Fibroblast of the aortic adventitia (primary cell): Measurements from ENCODE around the gene GSTT2. TPM values are rescaled to one million over a fixed set of nuclear protein-coding genes. Genes with fewer than 3 reads are reported as not detected.
A peak's percentile ranks its signal among the peaks of the same experiment; 100 is the strongest.
"Not testable (repeated sequence)": the region's sequence is repeated elsewhere in the genome, so short reads cannot be mapped to it uniquely, and the experiment has no call there.

ENCODE experiments used
- DNase-seq: peaks from one replicate; pipeline ENCODE4 v3.0.0-alpha.2; 2010; ENCODE audit warnings: low read depth
- H3K4me3 ChIP-seq: 2 replicates; pipeline ENCODE4 v1.5.1; 2011; ENCODE audit warnings: low read depth, mild to moderate bottlenecking, control low read depth, low read length, moderate library complexity
- total RNA-seq: library from RNA; depleted of rRNA; stranded (reverse); fragments of >200 nt; gene quantifications from 2 replicates; pipeline ENCODE4 v1.2.3, GENCODE V29; 2012; ENCODE audit warnings: low replicate concordance
- TF ChIP-seq, protein P1 (sequence below): IDR thresholded peaks from 2 replicates; pipeline ENCODE4 v1.5.1; 2011; ENCODE audit warnings: mild to moderate bottlenecking, low read length, control low read depth, inconsistent platforms; ENCODE audit not compliant: insufficient read depth

The GSTT2 gene
- total RNA-seq, 1 donor: 0.54 TPM

DNA sequence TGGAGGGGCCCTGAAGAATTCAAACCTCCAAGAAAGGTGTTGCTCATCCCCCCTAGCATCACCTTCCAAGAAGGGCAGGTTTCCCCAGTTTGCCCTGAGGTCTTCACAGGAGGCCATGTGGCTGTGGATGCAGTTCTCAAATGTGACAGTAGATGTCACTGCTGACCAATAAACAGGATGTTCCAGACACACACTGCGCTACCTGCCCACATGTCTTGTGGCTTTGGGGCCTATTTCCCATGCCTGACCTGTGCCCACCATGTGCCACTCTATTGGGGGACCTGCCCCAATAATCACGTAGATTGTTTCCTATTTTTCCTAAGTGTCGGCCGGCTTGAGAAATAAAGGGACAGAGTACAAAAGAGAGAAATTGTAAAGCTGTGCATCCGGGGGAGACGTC, 4.5 kb downstream of the GSTT2 start:
- peak; percentile 53 for DNase-seq
- H3K4me3 ChIP-seq: no peak overlapping the region
- TF ChIP-seq, protein P1, sequence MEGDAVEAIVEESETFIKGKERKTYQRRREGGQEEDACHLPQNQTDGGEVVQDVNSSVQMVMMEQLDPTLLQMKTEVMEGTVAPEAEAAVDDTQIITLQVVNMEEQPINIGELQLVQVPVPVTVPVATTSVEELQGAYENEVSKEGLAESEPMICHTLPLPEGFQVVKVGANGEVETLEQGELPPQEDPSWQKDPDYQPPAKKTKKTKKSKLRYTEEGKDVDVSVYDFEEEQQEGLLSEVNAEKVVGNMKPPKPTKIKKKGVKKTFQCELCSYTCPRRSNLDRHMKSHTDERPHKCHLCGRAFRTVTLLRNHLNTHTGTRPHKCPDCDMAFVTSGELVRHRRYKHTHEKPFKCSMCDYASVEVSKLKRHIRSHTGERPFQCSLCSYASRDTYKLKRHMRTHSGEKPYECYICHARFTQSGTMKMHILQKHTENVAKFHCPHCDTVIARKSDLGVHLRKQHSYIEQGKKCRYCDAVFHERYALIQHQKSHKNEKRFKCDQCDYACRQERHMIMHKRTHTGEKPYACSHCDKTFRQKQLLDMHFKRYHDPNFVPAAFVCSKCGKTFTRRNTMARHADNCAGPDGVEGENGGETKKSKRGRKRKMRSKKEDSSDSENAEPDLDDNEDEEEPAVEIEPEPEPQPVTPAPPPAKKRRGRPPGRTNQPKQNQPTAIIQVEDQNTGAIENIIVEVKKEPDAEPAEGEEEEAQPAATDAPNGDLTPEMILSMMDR: peak; percentile 76

DNA sequence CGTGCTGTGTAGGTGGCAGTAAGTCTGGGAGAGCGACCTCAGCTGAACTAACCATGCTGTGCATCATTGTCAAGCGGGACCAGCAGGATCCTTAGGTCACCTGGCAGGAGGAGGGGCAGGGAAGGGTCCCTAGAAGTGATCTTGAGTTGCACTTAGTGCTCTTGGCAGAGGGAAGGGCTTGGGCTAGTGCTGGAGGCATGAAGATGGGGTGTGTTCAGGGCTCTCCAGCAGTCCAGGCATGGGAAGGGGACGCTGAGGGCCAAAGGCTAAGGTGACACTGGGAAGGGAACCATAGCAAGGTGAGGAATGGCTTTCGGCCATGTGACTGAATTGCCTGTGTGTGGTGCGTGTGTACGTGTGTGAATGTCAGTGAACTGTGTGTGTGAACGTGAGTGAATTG, 6.2 kb downstream of the GSTT2 start:
- not testable (repeated sequence) for DNase-seq, H3K4me3 ChIP-seq

DNA sequence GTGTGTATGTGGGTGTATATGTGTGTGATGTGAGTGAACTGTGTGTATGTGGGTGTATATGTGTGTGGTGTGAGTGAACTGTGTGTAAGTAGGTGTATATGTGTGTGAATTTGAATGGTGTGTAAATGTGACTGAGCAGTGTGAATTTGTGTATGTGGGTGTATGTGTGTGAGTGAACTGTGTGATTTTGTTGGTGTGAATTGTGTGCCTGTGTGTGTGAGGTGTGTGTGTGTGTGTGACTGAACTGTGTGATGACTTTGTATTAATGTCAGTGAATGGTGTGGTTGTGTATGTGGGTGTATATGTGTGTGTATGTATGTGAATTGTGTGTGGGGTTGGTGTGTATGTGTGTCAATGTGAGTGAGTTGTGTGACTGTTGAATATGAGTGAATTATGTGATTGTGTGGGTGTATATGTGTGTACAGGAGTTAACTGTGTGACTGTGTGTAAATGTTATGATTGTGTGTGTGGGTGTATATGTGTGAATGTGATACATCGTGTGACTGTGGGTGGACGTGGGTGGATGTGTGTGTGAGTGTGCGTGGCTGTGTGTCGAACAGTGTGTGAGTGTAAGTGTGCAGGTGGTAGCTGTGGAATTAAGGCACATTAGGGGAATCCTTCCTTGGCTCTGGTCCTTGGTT, 6.7 kb downstream of the GSTT2 start:
- not testable (repeated sequence) for H3K4me3 ChIP-seq, DNase-seq

DNA sequence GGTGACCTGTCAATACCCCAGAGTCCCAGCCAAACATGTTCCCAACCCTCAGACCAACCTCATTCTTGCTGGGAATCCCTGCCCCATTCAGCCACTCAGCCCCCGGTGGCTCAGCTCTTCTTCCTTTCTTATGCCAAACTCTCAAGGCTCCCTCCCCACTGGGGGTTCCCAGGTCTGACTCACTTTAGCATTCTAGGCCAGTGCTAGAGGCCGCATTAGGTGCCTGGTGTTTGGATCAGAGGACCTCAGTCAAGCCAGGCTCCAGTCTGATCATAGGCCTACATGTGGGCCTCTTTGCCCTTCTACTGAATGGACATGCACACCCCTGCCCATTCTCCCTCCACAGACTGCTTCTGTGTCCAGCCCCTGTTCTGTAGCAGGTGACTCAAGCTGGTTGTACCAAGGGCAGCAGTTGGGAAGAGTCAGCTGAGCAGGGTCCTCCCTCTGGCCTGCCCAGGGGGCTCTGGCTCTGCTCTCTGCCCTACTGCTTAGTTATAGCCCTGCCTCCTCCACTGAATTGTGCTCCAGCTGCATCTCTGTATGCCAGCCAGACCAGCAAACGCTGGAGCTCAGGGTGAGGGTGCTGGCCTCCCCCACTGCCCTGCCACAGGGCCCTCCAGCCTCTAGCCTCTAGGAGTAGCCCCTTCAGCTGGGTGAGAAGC, 9.8 kb downstream of the GSTT2 start:
- peak; percentile 33 for DNase-seq
- H3K4me3 ChIP-seq: not testable (repeated sequence)

DNA sequence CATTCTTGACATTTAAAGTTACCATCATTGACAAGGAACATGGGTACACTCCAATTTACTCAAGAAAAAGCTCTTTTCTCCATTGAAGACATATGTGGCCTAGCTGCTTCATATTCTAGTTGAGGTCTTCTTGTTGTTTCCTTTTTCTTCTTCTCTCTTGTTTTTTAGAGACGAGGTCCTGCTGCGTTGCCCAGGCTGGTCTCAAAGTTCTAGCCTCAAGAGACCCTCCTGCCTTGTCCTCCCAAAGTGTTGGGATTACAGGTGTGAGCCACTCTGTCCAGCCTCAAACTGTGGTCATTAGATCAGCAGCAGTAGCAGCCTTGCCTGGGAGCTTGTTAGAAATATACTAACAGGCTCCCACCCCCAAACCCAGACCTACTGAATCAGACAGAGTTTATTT, 13.1 kb downstream of the GSTT2 start:
- H3K4me3 ChIP-seq, DNase-seq: not testable (repeated sequence)

DNA sequence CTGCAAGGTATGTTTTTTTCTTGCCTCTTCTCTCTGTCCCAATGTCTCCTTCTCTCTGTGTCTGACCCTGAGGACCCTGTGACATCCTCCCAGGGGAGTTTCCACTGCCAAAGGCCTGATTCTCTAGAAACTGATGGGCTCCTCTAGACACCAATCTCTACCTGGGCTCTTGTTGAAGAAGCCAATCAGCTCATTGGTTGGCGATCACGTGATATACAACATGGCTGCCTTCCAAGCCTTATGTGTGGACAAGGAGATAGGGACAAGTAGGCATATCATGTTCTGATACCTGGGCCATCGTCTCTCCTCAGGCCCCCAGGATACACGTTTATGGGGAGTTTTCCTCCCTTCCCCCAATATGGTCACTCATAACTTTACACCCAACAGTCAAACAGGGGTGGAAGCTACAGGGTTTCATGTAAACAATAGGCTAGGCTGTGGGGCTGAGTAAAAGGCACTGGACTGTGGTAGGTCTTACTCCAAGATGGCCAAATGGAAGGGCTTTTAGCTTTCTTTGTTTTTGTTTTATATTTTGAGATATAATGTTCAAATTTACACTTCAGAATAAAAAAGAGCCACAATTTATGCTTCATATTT, 13.7 kb downstream of the GSTT2 start:
- DNase-seq, H3K4me3 ChIP-seq: not testable (repeated sequence)

DNA sequence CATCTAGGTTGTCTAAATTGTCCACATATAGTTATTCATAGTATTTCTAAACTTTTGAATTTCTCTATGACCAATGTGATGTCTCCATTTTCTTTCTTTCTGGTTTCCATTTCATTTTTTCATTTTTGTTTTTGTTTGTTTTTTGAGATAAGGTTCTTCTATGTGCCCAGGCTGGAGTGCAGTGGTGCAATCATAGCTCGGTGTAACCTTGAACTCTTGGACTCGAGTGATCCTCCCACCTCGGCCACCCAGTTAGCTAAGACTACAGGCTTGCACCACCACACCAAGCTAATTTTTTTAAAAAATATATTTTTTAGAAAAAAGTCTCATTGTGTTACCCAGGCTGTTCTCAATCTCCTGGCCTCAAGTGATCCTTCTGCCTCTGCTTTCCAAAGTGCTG, 17.2 kb downstream of the GSTT2 start:
- TF ChIP-seq, protein P1: no peak
- H3K4me3 ChIP-seq: no peak overlapping the region
- no peak for DNase-seq

DNA sequence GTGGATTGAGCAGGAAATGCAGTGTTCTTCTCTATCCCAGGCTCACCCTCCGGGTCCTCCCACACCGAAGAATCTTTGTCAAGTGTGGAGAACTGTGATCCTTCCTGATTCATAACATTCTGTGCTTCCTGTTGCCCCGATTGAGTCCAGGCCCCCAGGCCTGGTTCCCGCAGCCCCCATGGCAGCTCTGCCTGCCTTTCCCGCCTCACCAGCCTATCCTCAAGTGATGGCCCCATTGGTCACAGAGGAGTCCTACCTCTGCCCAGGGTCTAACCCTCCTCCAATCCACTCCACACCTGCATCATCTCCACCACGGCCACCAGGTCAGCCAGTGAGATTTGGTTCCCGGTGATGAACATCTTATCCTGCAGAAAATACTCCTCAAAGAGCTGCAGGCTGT, 19.8 kb downstream of the GSTT2 start:
- H3K4me3 ChIP-seq, DNase-seq: not testable (repeated sequence)

DNA sequence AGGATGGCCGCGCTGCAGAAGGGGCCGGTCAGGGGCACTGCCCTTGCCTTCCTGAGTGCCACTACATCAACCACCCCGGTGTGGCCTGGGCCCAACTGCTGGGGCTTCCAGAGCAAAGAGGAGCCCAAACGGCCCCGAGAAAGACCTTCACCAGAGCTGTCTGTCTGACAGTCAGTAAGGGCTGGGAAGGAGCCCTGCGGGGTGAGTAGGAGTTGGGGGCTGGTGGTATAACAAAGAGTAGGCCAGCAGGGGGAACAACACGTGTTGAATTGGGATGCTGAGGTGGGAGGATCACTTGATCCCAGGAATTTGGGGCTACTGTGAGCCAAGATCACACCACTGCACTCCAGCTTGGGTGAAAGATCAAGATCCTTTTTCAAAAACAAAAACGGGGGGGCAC, 21.4 kb downstream of the GSTT2 start:
- TF ChIP-seq, protein P1: no peak
- no peak overlapping the region for H3K4me3 ChIP-seq
- DNase-seq: no peak

DNA sequence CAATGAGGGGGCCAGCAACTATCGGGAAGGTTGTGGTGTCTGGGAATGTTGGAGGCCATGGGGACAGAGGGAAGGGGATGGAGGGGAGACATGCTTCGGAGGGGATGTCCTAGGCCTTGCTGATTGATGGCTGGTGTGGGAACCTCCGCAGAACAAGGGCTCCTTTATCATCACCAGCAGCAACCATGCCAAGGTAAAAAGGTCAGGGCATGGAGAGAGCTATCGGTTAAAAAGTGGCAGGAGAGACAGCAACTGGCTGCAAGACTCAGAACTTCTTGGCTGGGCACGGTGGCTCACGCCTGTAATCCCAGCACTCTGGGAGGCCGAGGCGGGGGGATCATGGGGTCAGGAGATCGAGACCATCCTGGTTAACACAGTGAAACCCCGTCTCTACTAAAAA, 22.3 kb downstream of the GSTT2 start:
- DNase-seq: no peak
- TF ChIP-seq, protein P1: no peak
- H3K4me3 ChIP-seq: no peak overlapping the region
